NB4 (cell line): ENCODE measurements around the gene RTN3.

Experiments
- CTCF ChIP-seq: IDR thresholded peaks from one replicate; pipeline ENCODE4 v1.5.1; 2012; ENCODE audit warnings: low read depth, low read length
- MAX ChIP-seq: IDR thresholded peaks from 2 replicates; pipeline ENCODE4 v1.6.1; 2011; ENCODE audit warnings: low read depth, low read length
- MYC ChIP-seq: IDR thresholded peaks from 2 replicates; pipeline ENCODE4 v1.6.1; 2011; ENCODE audit warnings: low read depth, low read length
- POLR2A ChIP-seq: IDR thresholded peaks from 2 replicates; pipeline ENCODE4 v1.6.1; 2011; ENCODE audit warnings: mild to moderate bottlenecking; ENCODE audit not compliant: insufficient read length; ENCODE audit errors: extremely low read depth

- TF ChIP-seq POLR2A = no peak
- TF ChIP-seq CTCF = no peak
- TF ChIP-seq MAX = no peak
- no peak for TF ChIP-seq MYC
These were observed 93.9 kb downstream of the RTN3 start for GRCh38 chr11:63775191-63775590.
